Coronary artery (tissue), 2 donors: ENCODE measurements around the gene C1RL.
"Not testable (repeated sequence)": the region's sequence is repeated elsewhere in the genome, so short reads cannot be mapped to it uniquely, and the experiment has no call there.

Experiments
- DNase-seq: peaks from one replicate; pipeline ENCODE4 v3.0.0-alpha.2; 2017; ENCODE audit warnings: low spot score
- H3K27ac ChIP-seq, 2 donors: fragments of 200-600 bp; sonication (generic); one replicate each; pipeline ENCODE4 v1.5.1; 2016 to 2019
- H3K4me3 ChIP-seq: fragments of 200-600 bp; sonication (generic); 2 replicates; pipeline ENCODE4 v1.5.1; 2016; ENCODE audit warnings: mild to moderate bottlenecking, moderate library complexity
- CTCF ChIP-seq: fragments of 200-600 bp; sonication (generic); IDR thresholded peaks from one replicate; pipeline ENCODE4 v1.5.1; 2019; ENCODE audit warnings: antibody characterized with exemption

C1RL gene

GRCh38 chr12:7107636-7108002 lies 1.4 kb downstream of the C1RL start:
- Histone ChIP-seq H3K27ac (peak overlapping the region; percentile 90 to 95), H3K4me3 (peak overlapping the region; percentile 87)
- no peak for DNase-seq
- no peak for TF ChIP-seq CTCF

GRCh38 chr12:7107181-7107580 lies 1.8 kb downstream of the C1RL start:
- peak overlapping the region; percentile 32 for H3K4me3 ChIP-seq
- DNase-seq, result not testable (repeated sequence)
- H3K27ac ChIP-seq, result peak overlapping the region; percentile 33 to 90

GRCh38 chr12:7106082-7106481 lies 2.9 kb downstream of the C1RL start:
- H3K4me3 ChIP-seq, result no peak overlapping the region
- no peak overlapping the region for H3K27ac ChIP-seq
- DNase-seq, result no peak
- no peak for TF ChIP-seq CTCF

GRCh38 chr12:7103837-7104584 lies 5.0 kb downstream of the C1RL start:
- no peak overlapping the region for H3K4me3 ChIP-seq
- DNase-seq, result no peak
- no peak for TF ChIP-seq CTCF
- H3K27ac ChIP-seq, result no peak overlapping the region

- DNase-seq, result no peak
- TF ChIP-seq CTCF, result no peak
- Histone ChIP-seq H3K4me3 (no peak overlapping the region), H3K27ac (no peak overlapping the region)
Observed at GRCh38 chr12:7102582-7102981, 6.4 kb downstream of the C1RL start.

- peak overlapping the region in 1 of 2 donors; percentile 61 for H3K27ac ChIP-seq
- no peak for DNase-seq
- peak overlapping the region; percentile 25 for H3K4me3 ChIP-seq
- TF ChIP-seq CTCF, result no peak
Observed at GRCh38 chr12:7101694-7102131, 7.3 kb downstream of the C1RL start.

GRCh38 chr12:7101047-7101693 lies 7.8 kb downstream of the C1RL start:
- peak overlapping the region in 1 of 2 donors; percentile 61 for H3K27ac ChIP-seq
- TF ChIP-seq CTCF, result no peak
- DNase-seq, result no peak
- no peak overlapping the region for H3K4me3 ChIP-seq
